HCT116 (cell line): ENCODE measurements around the gene SPI1. TPM values are rescaled to one million over a fixed set of nuclear protein-coding genes. Genes with fewer than 3 reads are reported as not detected.

Experiments
- ATAC-seq: fragments of 200-7000 bp; cut with Tn5 transposase; 2 replicates; pipeline ENCODE4 v1.9.1; 2020; ENCODE audit warnings: mild to moderate bottlenecking, moderate library complexity
- BruUV-seq: library from RNA; stranded (reverse); fragments of 400-500 nt; replicated peaks from 2 replicates; lab custom pipeline; 2021; lab: Mats Ljungman, UMichigan
- CTCF ChIA-PET: fragments of 300-600 bp; sonication (Branson Sonifier 250); formaldehyde crosslinking; loops from one replicate; lab custom pipeline; 2021; ENCODE audit warnings: antibody characterized with exemption; lab: Charles Lee
- POLR2A ChIA-PET: fragments of 300-600, 350-600 bp; sonication (Branson Sonifier 250); formaldehyde crosslinking; loops from one replicate; lab custom pipeline; 2021; ENCODE audit warnings: antibody characterized with exemption; lab: Charles Lee
- RAD21 ChIA-PET, 2 experiments: fragments of 300-600 bp; sonication (Branson Sonifier 250); formaldehyde crosslinking; loops; one replicate each; lab custom pipeline; 2023; ENCODE audit warnings: low total read pairs in 2 of 2; ENCODE audit not compliant: uncharacterized antibody in 2 of 2, unreplicated experiment in 2 of 2, low non-redundant PET in 1 of 2; lab: Charles Lee
- DNase-seq: peaks from one replicate; pipeline ENCODE4 v3.0.0-alpha.2; 2010; ENCODE audit warnings: low read depth, low spot score
- H2AFZ ChIP-seq: fragments of 200-600 bp; shearing (Covaris generic), sonication (generic); 2 replicates; pipeline ENCODE4 v1.6.1; 2017; ENCODE audit warnings: low read depth, mixed run types, mixed read lengths, antibody characterized with exemption, low read length; ENCODE audit not compliant: poor library complexity, severe bottlenecking
- H3K27ac ChIP-seq: 2 replicates; pipeline ENCODE4 v1.5.1; 2012; ENCODE audit warnings: low read depth, low read length
- H3K27me3 ChIP-seq: fragments of 200-600 bp; sonication (generic); 2 replicates; pipeline ENCODE4 v1.6.1; 2016; ENCODE audit warnings: mixed run types, low read length, mixed read lengths; ENCODE audit not compliant: insufficient read depth
- H3K36me3 ChIP-seq, 2 experiments: fragments of 200-500 bp in 1 of 2; fragments of 200-600 bp in 1 of 2; sonication (Bioruptor generic) in 1 of 2; sonication (generic) in 1 of 2; 2 replicates each; pipeline versions ENCODE4 v1.5.1 to v1.6.1; 2014 to 2016; ENCODE audit warnings: low read length in 2 of 2, inconsistent platforms in 1 of 2, mixed read lengths in 1 of 2, mixed run types in 1 of 2; ENCODE audit not compliant: insufficient read depth in 2 of 2, control insufficient read depth in 1 of 2
- H3K4me1 ChIP-seq, 2 experiments: fragments of 200-600 bp in 1 of 2; sonication (generic) in 1 of 2; 2 replicates each; pipeline versions ENCODE4 v1.5.1 to v1.6.1; 2012 to 2017; ENCODE audit warnings: low read length in 2 of 2, inconsistent platforms in 1 of 2, mild to moderate bottlenecking in 1 of 2, mixed read lengths in 1 of 2, mixed run types in 1 of 2, moderate library complexity in 1 of 2; ENCODE audit not compliant: insufficient read depth in 2 of 2, control insufficient read depth in 1 of 2
- H3K4me2 ChIP-seq: fragments of 200-600 bp; sonication (generic); 2 replicates; pipeline ENCODE4 v1.6.1; 2017; ENCODE audit warnings: mixed run types, low read length, mixed read lengths
- H3K4me3 ChIP-seq, 2 experiments: fragments of 200-600 bp in 1 of 2; sonication (generic) in 1 of 2; replicated peaks in 1 of 2; 2 replicates each; pipeline ENCODE4 v1.5.1; 2011 to 2016; ENCODE audit warnings: low read length in 2 of 2, control low read depth in 1 of 2, low read depth in 1 of 2, mild to moderate bottlenecking in 1 of 2, mixed read lengths in 1 of 2, mixed run types in 1 of 2
- H3K79me2 ChIP-seq: fragments of 200-600 bp; sonication (generic); 2 replicates; pipeline ENCODE4 v1.6.1; 2017; ENCODE audit warnings: mild to moderate bottlenecking, mixed run types, low read length, moderate library complexity, mixed read lengths; ENCODE audit not compliant: insufficient read depth
- H3K9ac ChIP-seq: fragments of 200-600 bp; sonication (generic); 2 replicates; pipeline ENCODE4 v1.6.1; 2016; ENCODE audit warnings: low read length, mixed read lengths
- H3K9me2 ChIP-seq: fragments of 200-600 bp; sonication (generic), shearing (Covaris generic); 2 replicates; pipeline ENCODE4 v1.6.1; 2017; ENCODE audit warnings: mixed run types, mild to moderate bottlenecking, moderate library complexity; ENCODE audit not compliant: insufficient read depth
- H3K9me3 ChIP-seq, 2 experiments: fragments of 200-500 bp in 1 of 2; fragments of 200-600 bp in 1 of 2; sonication (Bioruptor generic) in 1 of 2; sonication (generic) in 1 of 2; 2 replicates each; pipeline ENCODE4 v1.6.1; 2014 to 2017; ENCODE audit warnings: low read length in 2 of 2, mixed read lengths in 2 of 2, inconsistent platforms in 1 of 2, low read depth in 1 of 2, mild to moderate bottlenecking in 1 of 2, mixed run types in 1 of 2, moderate library complexity in 1 of 2; ENCODE audit not compliant: control insufficient read depth in 1 of 2, insufficient read depth in 1 of 2
- H4K20me1 ChIP-seq: fragments of 200-600 bp; sonication (generic), shearing (Covaris generic); 2 replicates; pipeline ENCODE4 v1.6.1; 2017; ENCODE audit warnings: mixed run types, mild to moderate bottlenecking, moderate library complexity; ENCODE audit not compliant: insufficient read depth
- ATF3 ChIP-seq: IDR thresholded peaks from 2 replicates; pipeline ENCODE4 v1.6.1; 2012
- CBX3 ChIP-seq: IDR thresholded peaks from 2 replicates; pipeline ENCODE4 v1.6.1; 2012; ENCODE audit warnings: low read depth
- ELF1 ChIP-seq: IDR thresholded peaks from 2 replicates; pipeline ENCODE4 v1.6.1; 2012; ENCODE audit warnings: low read depth, borderline replicate concordance
- EZH2phosphoT487 ChIP-seq: fragments of 200-600 bp; IDR thresholded peaks from 2 replicates; pipeline ENCODE4 v1.6.1; 2018; ENCODE audit warnings: antibody characterized with exemption, borderline replicate concordance
- FOSL1 ChIP-seq: IDR thresholded peaks from 2 replicates; pipeline ENCODE4 v1.6.1; 2012; ENCODE audit warnings: low read depth
- JUND ChIP-seq: IDR thresholded peaks from 2 replicates; pipeline ENCODE4 v1.6.1; 2012
- MAX ChIP-seq: IDR thresholded peaks from 2 replicates; pipeline ENCODE4 v1.6.1; 2012
- POLR2A ChIP-seq: IDR thresholded peaks from 2 replicates; pipeline ENCODE4 v1.7.0; 2011; ENCODE audit warnings: borderline replicate concordance; ENCODE audit not compliant: insufficient read depth, insufficient read length; ENCODE audit errors: extremely low read depth
- POLR2AphosphoS5 ChIP-seq: IDR thresholded peaks from 2 replicates; pipeline ENCODE4 v1.6.1; 2011; ENCODE audit warnings: mild to moderate bottlenecking, low read depth, low read length, moderate library complexity
- RAD21 ChIP-seq: IDR thresholded peaks from 2 replicates; pipeline ENCODE4 v1.6.1; 2012; ENCODE audit warnings: low read depth, mild to moderate bottlenecking
- SRF ChIP-seq: IDR thresholded peaks from 2 replicates; pipeline ENCODE4 v1.6.1; 2012; ENCODE audit warnings: low read depth
- YY1 ChIP-seq: IDR thresholded peaks from 2 replicates; pipeline ENCODE4 v1.6.1; 2011; ENCODE audit warnings: low read length, low read depth, moderate library complexity, mild to moderate bottlenecking; ENCODE audit not compliant: insufficient replicate concordance; ENCODE audit errors: extremely low read depth
- ZBTB33 ChIP-seq: IDR thresholded peaks from 2 replicates; pipeline ENCODE4 v1.6.1; 2011; ENCODE audit warnings: mild to moderate bottlenecking, low read length, moderate library complexity; ENCODE audit not compliant: insufficient replicate concordance; ENCODE audit errors: extremely low read depth
- intact Hi-C: fragments of 100-400 bp; cut with micrococcal nuclease; formaldehyde crosslinking; loops from 2 replicates; pipeline ENCODE4 v1.10.0; 2022
- total RNA-seq: library from RNA; stranded (reverse); gene quantifications from one replicate; pipeline ENCODE4 v1.2.1, GENCODE V29; 2021; ENCODE audit not compliant: unreplicated experiment

The SPI1 gene
- total RNA-seq, 1 experiment from 2014 or later, result 0.32 TPM

- no peaks in the 10 kb centered on the region for H3K4me1 ChIP-seq
- H4K20me1 ChIP-seq, result no peaks in the 10 kb centered on the region
- H3K36me3 ChIP-seq, result no peaks in the 10 kb centered on the region
- DNase-seq (no peak), ATAC-seq (no peak)
- TF ChIP-seq ELF1 (no peak), ATF3 (no peak), JUND (no peak), SRF (no peak)
- ChIA-PET CTCF (interaction anchor here (1.2 to 1.4 kb wide), 4 partner anchors 12 to 66 kb away, joined by 3 to 5 read pairs (median 4); no protein-coding TSS in a partner anchor), RAD21 (no interaction called here), POLR2A (no interaction called here)
- H3K27me3 ChIP-seq, result no peaks in the 10 kb centered on the region
- intact Hi-C loops, result no loop called here
- no peaks in the 10 kb centered on the region for H3K79me2 ChIP-seq
- no peaks in the 10 kb centered on the region for H3K9me3 ChIP-seq
- H3K9me2 ChIP-seq, result no peaks in the 10 kb centered on the region
- H3K27ac ChIP-seq, result no peak overlapping the region
- H3K4me2 ChIP-seq, result no peak overlapping the region
- no peak overlapping the region for H2AFZ ChIP-seq
- H3K9ac ChIP-seq, result no peak overlapping the region
- BruUV-seq, result no TSS peak
- H3K4me3 ChIP-seq, result no peak overlapping the region
These were observed 10.6 kb upstream of the SPI1 start for GRCh38 chr11:47388697-47389576.

DNA sequence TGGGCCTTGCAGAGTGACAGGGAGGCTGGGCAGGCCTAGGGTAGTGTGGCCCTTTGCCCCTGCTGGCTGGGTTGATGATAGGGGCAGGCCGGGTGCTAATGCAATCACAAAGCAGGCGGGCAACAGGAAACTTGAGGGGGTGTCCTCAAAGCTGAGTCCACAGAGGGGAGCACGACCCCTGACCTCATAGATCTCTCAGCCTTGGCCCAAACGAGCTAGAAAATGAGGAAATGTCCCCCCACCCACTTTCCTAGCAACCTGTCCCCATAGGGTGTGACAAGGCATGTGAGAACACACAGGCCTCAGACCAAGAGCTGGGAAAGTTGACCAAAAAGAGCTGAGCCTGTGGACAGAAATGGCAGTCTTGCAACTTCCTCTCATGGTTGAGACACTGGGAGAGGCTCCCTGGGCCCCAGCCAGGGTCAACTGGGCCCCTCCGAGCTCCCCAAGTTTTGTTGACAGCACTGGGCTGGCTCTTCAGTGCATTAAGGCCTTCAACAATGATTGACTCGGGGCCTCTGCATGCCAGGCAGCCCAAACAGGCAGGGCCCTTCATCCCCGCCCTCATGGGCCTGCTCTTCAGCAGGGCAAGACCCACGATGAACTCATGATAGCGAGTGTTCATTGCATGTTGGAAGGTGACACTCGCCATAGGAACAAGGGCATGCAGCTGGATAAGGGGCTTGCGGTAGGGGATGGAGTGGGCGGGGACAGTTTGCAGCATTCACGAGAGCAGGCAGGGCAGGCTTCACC is 9.8 kb upstream of the SPI1 start:
- Histone ChIP-seq H3K4me3 (no peak overlapping the region), H3K4me1 (no peaks in the 10 kb centered on the region)
- POLR2A ChIA-PET, result no interaction called here
- RAD21 ChIA-PET, result no interaction called here
- no peak for ATAC-seq
- intact Hi-C loops, result no loop called here
- TF ChIP-seq FOSL1 (no peak), EZH2phosphoT487 (no peak), CBX3 (no peak), ELF1 (no peak), POLR2A (no peak), MAX (no peak), ZBTB33 (no peak), POLR2AphosphoS5 (no peak), YY1 (no peak), RAD21 (no peak), SRF (no peak), ATF3 (no peak)
- TF ChIP-seq, all 23 proteins: peak for 0
- DNase-seq, result no peak
- no peaks in the 10 kb centered on the region for H3K9me3 ChIP-seq
- H3K9ac ChIP-seq, result no peak overlapping the region
- no peaks in the 10 kb centered on the region for H4K20me1 ChIP-seq
- H3K27me3 ChIP-seq, result no peaks in the 10 kb centered on the region
- no peak overlapping the region for H2AFZ ChIP-seq
- CTCF ChIA-PET, result interaction anchor here (1.2 to 1.4 kb wide), 3 partner anchors 14 to 66 kb away, joined by 3 to 5 read pairs (median 4); no protein-coding TSS in a partner anchor
- no peaks in the 10 kb centered on the region for H3K36me3 ChIP-seq
- H3K79me2 ChIP-seq, result no peaks in the 10 kb centered on the region
- H3K27ac ChIP-seq, result no peak overlapping the region
- BruUV-seq, result no TSS peak
- no peak overlapping the region for H3K4me2 ChIP-seq
- no peaks in the 10 kb centered on the region for H3K9me2 ChIP-seq
